Measurements from ENCODE around the gene PCBD1. TPM values are rescaled to one million over a fixed set of nuclear protein-coding genes. Genes with fewer than 3 reads are reported as not detected.

The PCBD1 gene
- total RNA-seq, 2 donors from 2014 or later = 87.4 to 121 TPM

DNA sequence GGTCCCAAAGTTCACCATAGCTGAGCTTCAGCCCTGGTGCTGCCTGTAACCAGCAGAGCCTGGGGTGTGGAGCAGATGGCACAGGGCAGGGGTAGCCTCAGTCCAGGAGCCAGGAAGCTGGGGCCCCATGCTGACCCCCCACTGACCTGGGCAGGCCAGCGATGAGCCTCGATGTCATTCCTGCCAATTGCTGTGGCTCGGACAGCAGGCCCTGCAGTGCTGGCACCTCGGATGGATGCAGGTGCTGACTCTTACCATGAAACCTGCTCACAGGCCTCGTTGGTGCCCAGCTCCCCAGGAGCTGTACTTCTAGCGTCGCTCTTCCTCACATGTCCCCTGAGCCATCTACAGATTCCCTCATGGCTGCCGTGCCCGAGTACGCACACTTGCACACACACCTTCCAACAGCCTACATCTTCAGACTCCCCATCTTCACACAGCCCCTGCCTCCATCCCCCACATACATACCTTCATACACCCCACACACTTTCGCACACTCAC is 46.8 kb upstream of the PCBD1 start:
- Histone ChIP-seq H3K4me3 (no peak overlapping the region), H3K36me3 (no peaks in the 10 kb centered on the region), H3K27me3 (replicated peaks; ENCODE audit: insufficient read depth) (no peaks in the 10 kb centered on the region), H3K27ac (no peak overlapping the region), H3K4me1 (replicated peaks) (no peaks in the 10 kb centered on the region), H3K9me3 (no peaks in the 10 kb centered on the region)
- 90% methylated on average over 11 of the region's 11 CpGs for WGBS
- intact Hi-C loops (cut with DNase I) = no loop called here
- TF ChIP-seq POLR2AphosphoS5 (IDR thresholded peaks at IDR 0.05) (no peak), CTCF (IDR thresholded peaks at IDR 0.05) (no peak), POLR2A (IDR thresholded peaks at IDR 0.05) (no peak)
- no peak for DNase-seq (ENCODE audit: low spot score)

GRCh38 chr10:70934701-70935100 is 46.3 kb upstream of the PCBD1 start:
- Histone ChIP-seq H3K27me3 (replicated peaks; ENCODE audit: insufficient read depth) (no peaks in the 10 kb centered on the region), H3K4me1 (replicated peaks) (no peaks in the 10 kb centered on the region), H3K9me3 (no peaks in the 10 kb centered on the region), H3K27ac (no peak overlapping the region), H3K4me3 (no peak overlapping the region), H3K36me3 (no peaks in the 10 kb centered on the region)
- intact Hi-C loops (cut with DNase I) = no loop called here
- no peak for DNase-seq (ENCODE audit: low spot score)
- TF ChIP-seq POLR2A (IDR thresholded peaks at IDR 0.05) = no peak
- TF ChIP-seq CTCF (IDR thresholded peaks at IDR 0.05) = no peak
- TF ChIP-seq POLR2AphosphoS5 (IDR thresholded peaks at IDR 0.05) = no peak
- 94% methylated on average over 1 of the region's 1 CpG for WGBS

DNA sequence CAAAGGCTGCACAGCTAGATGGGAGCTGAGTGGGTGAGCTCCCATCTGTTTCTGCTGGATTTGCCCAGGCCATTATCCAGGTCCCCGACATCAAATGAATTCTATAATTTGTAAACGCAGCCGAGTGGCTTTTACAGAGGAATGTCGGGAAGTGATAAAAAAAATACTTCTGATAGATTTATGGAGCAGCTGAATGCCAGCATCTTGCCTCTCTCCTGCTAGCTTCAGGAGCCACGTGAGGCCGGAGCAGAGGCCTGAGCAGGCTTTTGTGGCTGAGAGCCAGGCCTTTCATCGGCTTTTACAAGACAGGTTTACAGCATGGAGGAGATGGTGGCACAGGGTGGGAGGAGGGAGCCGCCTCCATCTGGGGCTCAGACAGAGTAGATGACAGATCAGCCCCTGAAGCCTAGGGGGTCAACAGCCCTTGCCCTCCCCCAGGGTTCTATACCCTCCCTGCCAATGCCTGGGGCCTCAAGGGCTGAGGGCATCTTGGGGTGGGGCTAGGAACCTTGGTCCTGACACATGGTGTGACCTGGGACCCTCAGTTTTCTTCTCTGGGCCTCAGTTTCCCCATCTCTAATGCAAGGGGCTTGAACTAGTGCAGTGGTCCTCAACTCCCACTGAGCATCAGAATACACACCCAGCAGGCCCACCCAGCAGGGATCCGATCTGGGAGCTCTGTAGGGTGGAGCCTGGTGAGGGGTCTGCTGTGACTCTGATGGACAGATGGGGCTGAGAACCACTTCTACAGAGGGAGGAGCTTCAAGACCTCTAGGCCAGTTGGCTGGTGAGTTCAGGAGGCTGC is 44.2 kb upstream of the PCBD1 start:
- no peaks in the 10 kb centered on the region for H3K4me1 ChIP-seq (replicated peaks)
- H3K27me3 ChIP-seq (replicated peaks; ENCODE audit: insufficient read depth) = no peaks in the 10 kb centered on the region
- DNase-seq (ENCODE audit: low spot score) = peak; percentile 96
- intact Hi-C loops (cut with DNase I) = no loop called here
- no peaks in the 10 kb centered on the region for H3K36me3 ChIP-seq
- TF ChIP-seq POLR2A (IDR thresholded peaks at IDR 0.05) (no peak), POLR2AphosphoS5 (IDR thresholded peaks at IDR 0.05) (peak; percentile 97)
- no peak overlapping the region for H3K27ac ChIP-seq
- H3K9me3 ChIP-seq = no peaks in the 10 kb centered on the region
- WGBS = 17% methylated on average over 9 of the region's 9 CpGs
- no peak overlapping the region for H3K4me3 ChIP-seq

GRCh38 chr10:70931168-70931815 is 42.9 kb upstream of the PCBD1 start:
- peak; percentile 47 for DNase-seq (ENCODE audit: low spot score)
- Histone ChIP-seq H3K4me3 (no peak overlapping the region), H3K27ac (no peak overlapping the region), H3K36me3 (no peaks in the 10 kb centered on the region), H3K9me3 (no peaks in the 10 kb centered on the region), H3K27me3 (replicated peaks; ENCODE audit: insufficient read depth) (no peaks in the 10 kb centered on the region), H3K4me1 (replicated peaks) (no peaks in the 10 kb centered on the region)
- TF ChIP-seq CTCF (IDR thresholded peaks at IDR 0.05) (no peak), POLR2AphosphoS5 (IDR thresholded peaks at IDR 0.05) (no peak)
- 61% methylated on average over 15 of the region's 15 CpGs for WGBS
- intact Hi-C loops (cut with DNase I) = no loop called here

GRCh38 chr10:70930263-70931000 is 42.1 kb upstream of the PCBD1 start:
- DNase-seq (ENCODE audit: low spot score) = no peak
- WGBS = 61% methylated on average over 17 of the region's 17 CpGs
- intact Hi-C loops (cut with DNase I) = no loop called here
- no peak overlapping the region for H3K4me3 ChIP-seq
- H3K36me3 ChIP-seq = no peaks in the 10 kb centered on the region
- H3K4me1 ChIP-seq (replicated peaks) = no peaks in the 10 kb centered on the region
- no peak overlapping the region for H3K27ac ChIP-seq
- no peaks in the 10 kb centered on the region for H3K9me3 ChIP-seq
- H3K27me3 ChIP-seq (replicated peaks; ENCODE audit: insufficient read depth) = no peaks in the 10 kb centered on the region
- TF ChIP-seq CTCF (IDR thresholded peaks at IDR 0.05) = no peak
